Hepatocyte (in vitro differentiated cells): Measurements from ENCODE around the gene PRTFDC1. TPM values are rescaled to one million over a fixed set of nuclear protein-coding genes. Genes with fewer than 3 reads are reported as not detected.
"Not testable (repeated sequence)": the region's sequence is repeated elsewhere in the genome, so short reads cannot be mapped to it uniquely, and the experiment has no call there.

Source experiments
- DNase-seq: peaks from one replicate; pipeline ENCODE4 v3.0.0-alpha.2; 2016; ENCODE audit warnings: low spot score
- H2AFZ ChIP-seq: fragments of 200-600 bp; sonication (generic); 2 replicates; pipeline ENCODE4 v1.6.0; 2016; ENCODE audit warnings: antibody characterized with exemption, mild to moderate bottlenecking
- H3K27ac ChIP-seq: fragments of 200-600 bp; sonication (generic); 2 replicates; pipeline ENCODE4 v1.5.1; 2016; ENCODE audit warnings: mild to moderate bottlenecking
- H3K27me3 ChIP-seq: fragments of 200-600 bp; sonication (generic); 2 replicates; pipeline ENCODE4 v1.6.1; 2016
- H3K36me3 ChIP-seq: fragments of 200-600 bp; sonication (generic); replicated peaks from 2 replicates; pipeline ENCODE4 v1.5.1; 2016; ENCODE audit warnings: low read depth; ENCODE audit not compliant: insufficient read depth
- H3K4me1 ChIP-seq: fragments of 200-600 bp; sonication (generic); 2 replicates; pipeline ENCODE4 v1.5.1; 2016; ENCODE audit warnings: mild to moderate bottlenecking, moderate library complexity; ENCODE audit not compliant: insufficient read depth
- H3K4me2 ChIP-seq: fragments of 200-600 bp; sonication (generic); 2 replicates; pipeline ENCODE4 v1.6.0; 2016
- H3K4me3 ChIP-seq: fragments of 200-600 bp; sonication (generic); 2 replicates; pipeline ENCODE4 v1.5.1; 2016; ENCODE audit warnings: mild to moderate bottlenecking
- H3K79me2 ChIP-seq: fragments of 200-600 bp; sonication (generic); 2 replicates; pipeline ENCODE4 v1.6.0; 2017; ENCODE audit warnings: mild to moderate bottlenecking
- H3K9me2 ChIP-seq: fragments of 200-600 bp; sonication (generic); replicated peaks from 2 replicates; pipeline ENCODE4 v1.6.0; 2017; ENCODE audit warnings: mild to moderate bottlenecking; ENCODE audit not compliant: insufficient read depth
- H3K9me3 ChIP-seq: fragments of 200-600 bp; sonication (generic); 2 replicates; pipeline ENCODE4 v1.5.1; 2016; ENCODE audit warnings: low read depth, mild to moderate bottlenecking
- H4K20me1 ChIP-seq: fragments of 200-600 bp; sonication (generic); 2 replicates; pipeline ENCODE4 v1.6.0; 2016; ENCODE audit warnings: mild to moderate bottlenecking; ENCODE audit not compliant: insufficient read depth, poor library complexity, severe bottlenecking
- EZH2 ChIP-seq: fragments of 200-600 bp; sonication (generic); IDR thresholded peaks from 2 replicates; pipeline ENCODE4 v1.6.1; 2016; ENCODE audit warnings: antibody characterized with exemption, mild to moderate bottlenecking, borderline replicate concordance
- EZH2phosphoT487 ChIP-seq: fragments of 200-600 bp; sonication (generic); IDR thresholded peaks from one replicate; pipeline ENCODE4 v1.6.1; 2018; ENCODE audit warnings: antibody characterized with exemption, mild to moderate bottlenecking, low read depth, moderate library complexity; ENCODE audit not compliant: unreplicated experiment, severe bottlenecking
- WGBS: methylation state at CpG from one replicate; pipeline ENCODE4 v1.1.6; 2016; ENCODE audit warnings: low lambda C conversion rate; ENCODE audit errors: missing lambda C conversion rate; 5-methylcytosine and 5-hydroxymethylcytosine counted together
- polyA plus RNA-seq: library from polyadenylated mRNA; unstranded; fragments of >200 nt; fragmentation: Nextera tagmentation; extraction: Ambion mirVana; gene quantifications from 2 replicates; pipeline ENCODE4 v1.2.1, GENCODE V29; 2016
- total RNA-seq: library from RNA; depleted of rRNA; stranded (reverse); fragments of >200 nt; gene quantifications from 2 replicates; pipeline ENCODE4 v1.2.3, GENCODE V29; 2014
- TF ChIP-seq, protein P1 (sequence below): fragments of 200-600 bp; sonication (generic); IDR thresholded peaks from 2 replicates; pipeline ENCODE4 v1.5.1; 2016; ENCODE audit warnings: antibody characterized with exemption, mild to moderate bottlenecking; ENCODE audit not compliant: poor library complexity

The PRTFDC1 gene
- total and polyA plus RNA-seq, 2 experiments from 2014 or later, result 6.4 to 14.7 TPM

DNA sequence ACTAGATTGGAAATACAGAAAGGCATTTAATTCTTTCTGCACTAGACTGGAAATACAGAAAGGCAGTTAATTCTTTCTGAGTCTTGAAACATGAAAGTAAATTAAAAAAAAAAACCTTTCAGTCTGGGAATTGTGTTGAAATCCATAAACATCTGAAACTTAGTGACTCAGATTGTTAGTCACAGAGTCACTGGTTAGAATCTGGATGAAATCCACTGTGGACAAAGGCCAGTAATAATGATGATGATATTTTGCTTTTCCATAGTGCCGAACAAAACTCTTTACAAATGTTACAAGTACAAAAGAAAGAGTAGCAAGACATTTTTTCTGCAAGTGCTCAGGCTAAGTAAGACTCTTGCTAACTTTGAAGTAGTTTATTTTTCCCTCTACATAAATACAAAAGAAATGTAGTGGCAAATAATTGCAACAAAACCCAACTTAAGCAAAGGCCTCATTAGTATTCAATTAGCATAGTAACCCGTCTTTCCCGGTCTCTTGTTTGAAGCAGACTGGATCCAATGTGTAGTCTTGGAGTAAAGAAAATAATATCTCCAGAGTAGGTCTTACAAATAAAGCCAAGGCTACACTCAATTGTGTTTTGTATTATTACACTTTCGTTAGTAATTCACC is 5.8 kb upstream of the PRTFDC1 start:
- Histone ChIP-seq H3K36me3 (no peaks in the 10 kb centered on the region), H2AFZ (no peak overlapping the region), H3K4me1 (peaks cover 27% of the 10 kb centered on the region), H3K79me2 (no peaks in the 10 kb centered on the region), H3K4me3 (no peak overlapping the region), H3K4me2 (peak overlapping the region; percentile 17), H3K27ac (peak overlapping the region; percentile 70), H3K9me2 (no peaks in the 10 kb centered on the region), H3K9me3 (no peaks in the 10 kb centered on the region), H3K27me3 (no peaks in the 10 kb centered on the region), H4K20me1 (no peaks in the 10 kb centered on the region)
- no peak for DNase-seq
- WGBS, result 78% methylated on average over 4 of the region's 4 CpGs
- TF ChIP-seq EZH2phosphoT487 (no peak), EZH2 (no peak)
- TF ChIP-seq, protein P1, sequence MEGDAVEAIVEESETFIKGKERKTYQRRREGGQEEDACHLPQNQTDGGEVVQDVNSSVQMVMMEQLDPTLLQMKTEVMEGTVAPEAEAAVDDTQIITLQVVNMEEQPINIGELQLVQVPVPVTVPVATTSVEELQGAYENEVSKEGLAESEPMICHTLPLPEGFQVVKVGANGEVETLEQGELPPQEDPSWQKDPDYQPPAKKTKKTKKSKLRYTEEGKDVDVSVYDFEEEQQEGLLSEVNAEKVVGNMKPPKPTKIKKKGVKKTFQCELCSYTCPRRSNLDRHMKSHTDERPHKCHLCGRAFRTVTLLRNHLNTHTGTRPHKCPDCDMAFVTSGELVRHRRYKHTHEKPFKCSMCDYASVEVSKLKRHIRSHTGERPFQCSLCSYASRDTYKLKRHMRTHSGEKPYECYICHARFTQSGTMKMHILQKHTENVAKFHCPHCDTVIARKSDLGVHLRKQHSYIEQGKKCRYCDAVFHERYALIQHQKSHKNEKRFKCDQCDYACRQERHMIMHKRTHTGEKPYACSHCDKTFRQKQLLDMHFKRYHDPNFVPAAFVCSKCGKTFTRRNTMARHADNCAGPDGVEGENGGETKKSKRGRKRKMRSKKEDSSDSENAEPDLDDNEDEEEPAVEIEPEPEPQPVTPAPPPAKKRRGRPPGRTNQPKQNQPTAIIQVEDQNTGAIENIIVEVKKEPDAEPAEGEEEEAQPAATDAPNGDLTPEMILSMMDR, result no peak

DNA sequence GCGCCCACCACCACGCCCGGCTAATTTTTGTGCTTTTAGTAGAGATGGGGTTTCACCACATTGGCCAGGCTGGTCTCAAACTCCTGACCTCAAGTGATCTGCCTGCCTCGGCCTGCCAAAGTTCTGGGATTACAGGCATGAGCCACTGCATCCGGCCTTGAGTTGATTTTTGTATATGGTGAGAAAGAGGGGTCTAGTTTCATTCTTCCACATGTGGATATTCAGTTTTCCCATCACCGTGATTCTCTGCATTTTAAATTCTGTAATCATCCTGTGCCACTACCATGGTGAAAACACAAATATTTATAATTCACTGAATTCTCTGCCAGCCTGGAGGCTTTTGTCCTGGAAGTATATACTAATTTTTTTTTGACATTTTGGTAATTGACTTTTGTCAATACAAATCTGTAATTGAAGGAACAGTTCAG is 5.2 kb upstream of the PRTFDC1 start:
- Histone ChIP-seq H3K4me1 (peaks cover 27% of the 10 kb centered on the region), H3K27ac (peak overlapping the region; percentile 56), H3K4me2 (peak overlapping the region; percentile 17)
- H3K9me2 ChIP-seq, H2AFZ ChIP-seq, H3K9me3 ChIP-seq, H4K20me1 ChIP-seq, H3K79me2 ChIP-seq, DNase-seq, H3K27me3 ChIP-seq, H3K4me3 ChIP-seq, H3K36me3 ChIP-seq: not testable (repeated sequence)
- 90% methylated on average over 6 of the region's 6 CpGs for WGBS

DNA sequence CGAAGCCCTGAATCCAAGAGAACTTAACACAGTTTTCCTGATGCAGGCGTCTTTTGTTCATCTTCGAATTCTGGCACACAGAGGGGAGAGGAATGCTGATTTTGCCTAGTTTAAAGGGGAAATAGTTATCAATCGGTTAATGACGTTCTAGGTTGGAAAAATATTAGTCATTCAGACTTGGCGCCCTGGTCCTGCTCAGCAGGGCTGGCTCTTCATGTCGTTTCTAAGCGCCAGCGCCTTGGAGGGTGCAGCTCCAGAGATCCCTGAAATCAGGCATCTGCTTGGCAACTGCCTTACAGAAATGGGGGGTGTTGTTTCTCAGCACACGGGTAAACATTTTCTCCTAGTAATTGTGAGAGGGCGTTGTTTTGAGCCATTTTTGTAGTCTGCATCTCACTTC is 1.3 kb upstream of the PRTFDC1 start:
- Histone ChIP-seq H3K27me3 (no peaks in the 10 kb centered on the region), H3K9me3 (no peaks in the 10 kb centered on the region), H3K4me3 (no peak overlapping the region), H4K20me1 (no peaks in the 10 kb centered on the region), H3K4me1 (peaks cover 17% of the 10 kb centered on the region), H3K79me2 (no peaks in the 10 kb centered on the region), H3K36me3 (no peaks in the 10 kb centered on the region), H3K27ac (peak overlapping the region; percentile 81), H3K4me2 (peak overlapping the region; percentile 92), H2AFZ (peak overlapping the region; percentile 94), H3K9me2 (no peaks in the 10 kb centered on the region)
- 90% methylated on average over 11 of the region's 11 CpGs for WGBS
- no peak for TF ChIP-seq EZH2
- no peak for TF ChIP-seq EZH2phosphoT487
- TF ChIP-seq, protein P1, result no peak
- DNase-seq, result no peak

DNA sequence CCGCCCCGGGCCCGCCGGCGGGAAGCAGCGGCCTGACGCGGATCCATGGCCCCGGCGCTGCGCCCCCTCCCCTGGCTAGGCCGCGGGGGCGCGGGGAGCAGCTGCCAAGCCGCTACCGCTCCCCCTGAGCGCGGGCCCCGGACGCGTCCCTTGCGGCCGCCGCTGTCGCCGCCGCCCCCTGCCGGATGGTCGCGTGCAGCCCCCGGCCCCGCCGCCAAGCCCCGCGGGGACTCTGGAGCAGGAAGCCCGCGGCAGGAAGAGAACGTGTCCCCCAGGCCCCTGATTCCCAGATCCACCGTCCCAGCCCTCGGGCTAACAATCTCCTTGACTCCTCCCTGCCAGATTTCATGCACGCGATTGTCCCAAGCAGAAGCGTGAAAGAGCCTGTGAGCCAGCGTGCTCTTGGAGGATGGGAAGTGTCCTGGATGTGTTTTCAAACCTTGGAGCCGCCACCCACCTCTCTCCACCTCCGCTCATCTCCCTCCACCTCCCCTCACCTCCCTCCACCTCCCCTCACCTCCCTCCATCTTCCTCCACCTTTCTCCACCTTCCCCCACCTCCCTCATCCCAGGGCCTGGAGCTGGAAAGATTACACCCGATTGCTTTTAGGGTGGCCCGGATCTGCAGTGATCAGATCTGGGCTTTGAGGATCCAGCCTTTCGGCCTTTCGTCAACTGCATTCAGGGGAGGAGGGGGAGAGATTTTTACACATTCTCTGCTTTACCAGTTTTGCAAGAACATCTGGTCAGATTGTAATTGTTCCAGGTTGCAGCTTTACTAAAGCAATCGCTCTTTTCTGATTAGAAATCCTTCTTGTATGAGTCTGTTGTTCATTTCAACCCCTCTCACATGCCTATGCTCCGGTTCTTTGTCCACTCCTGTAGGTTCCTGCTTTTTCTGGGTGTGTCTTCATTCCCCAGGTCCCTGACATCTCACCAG is 570 bp upstream of the PRTFDC1 start:
- TF ChIP-seq EZH2phosphoT487 (no peak), EZH2 (no peak)
- TF ChIP-seq, protein P1, result peak; percentile 21
- H3K27ac ChIP-seq, result peak overlapping the region; percentile 81
- H3K9me2 ChIP-seq, result no peaks in the 10 kb centered on the region
- no peaks in the 10 kb centered on the region for H3K79me2 ChIP-seq
- no peaks in the 10 kb centered on the region for H3K27me3 ChIP-seq
- H4K20me1 ChIP-seq, result no peaks in the 10 kb centered on the region
- H3K4me3 ChIP-seq, result peak overlapping the region; percentile 73
- H3K4me2 ChIP-seq, result peak overlapping the region; percentile 92
- DNase-seq, result peak; percentile 70
- no peaks in the 10 kb centered on the region for H3K9me3 ChIP-seq
- peaks cover 13% of the 10 kb centered on the region for H3K4me1 ChIP-seq
- WGBS, result 10% methylated on average over 18 of the region's 53 CpGs
- H2AFZ ChIP-seq, result peak overlapping the region; percentile 94
- H3K36me3 ChIP-seq, result no peaks in the 10 kb centered on the region
